CD14-positive monocyte (primary cell): ENCODE data around the gene ENOSF1. TPM values are rescaled to one million over a fixed set of nuclear protein-coding genes. Genes with fewer than 3 reads are reported as not detected.

Experiments used
- DNase-seq, 3 donors: peaks; one replicate each; pipeline ENCODE4 v3.0.0-alpha.2; 2011 to 2022
- H2AFZ ChIP-seq: 2 replicates; pipeline ENCODE4 v1.6.0; 2012; ENCODE audit warnings: mild to moderate bottlenecking, low read depth, low read length, inconsistent platforms; ENCODE audit not compliant: insufficient read depth, poor library complexity, severe bottlenecking
- H3K27ac ChIP-seq, 2 donors: 1 replicate in 1 of 2; 2 replicates in 1 of 2; pipeline ENCODE4 v1.5.1; 2012 to 2013; ENCODE audit warnings: low read length in 2 of 2, control low read depth in 1 of 2, inconsistent platforms in 1 of 2, low read depth in 1 of 2, mild to moderate bottlenecking in 1 of 2
- H3K27me3 ChIP-seq, 2 donors: one replicate each; pipeline versions ENCODE4 v1.6.0 to v1.6.1; 2011 to 2013; ENCODE audit warnings: low read length in 2 of 2; ENCODE audit not compliant: control insufficient read depth in 2 of 2, insufficient read depth in 2 of 2
- H3K36me3 ChIP-seq, 2 donors: replicated peaks in 1 of 2; 1 replicate in 1 of 2; 2 replicates in 1 of 2; pipeline versions ENCODE4 v1.5.1 to v1.6.1; 2012 to 2013; ENCODE audit warnings: low read length in 2 of 2, control low read depth in 1 of 2, inconsistent platforms in 1 of 2, mild to moderate bottlenecking in 1 of 2; ENCODE audit not compliant: insufficient read depth in 2 of 2, control insufficient read depth in 1 of 2
- H3K4me1 ChIP-seq, 2 donors: 1 replicate in 1 of 2; 2 replicates in 1 of 2; pipeline versions ENCODE4 v1.5.1 to v1.6.1; 2012 to 2013; ENCODE audit warnings: low read length in 2 of 2, control low read depth in 1 of 2, inconsistent platforms in 1 of 2, mild to moderate bottlenecking in 1 of 2, moderate library complexity in 1 of 2; ENCODE audit not compliant: insufficient read depth in 2 of 2, control insufficient read depth in 1 of 2
- H3K4me2 ChIP-seq: replicated peaks from 2 replicates; pipeline ENCODE3; 2012; ENCODE audit warnings: low read length, moderate library complexity, mild to moderate bottlenecking; ENCODE audit not compliant: poor library complexity, severe bottlenecking; ENCODE audit errors: extremely low read depth
- H3K4me3 ChIP-seq, 3 experiments: fragments of 200-600 bp in 1 of 3; sonication (generic) in 1 of 3; replicated peaks in 1 of 3; 1 replicate in 2 of 3; 2 replicates in 1 of 3; pipeline ENCODE4 v1.5.1; 2011 to 2013; ENCODE audit warnings: low read length in 3 of 3, mild to moderate bottlenecking in 3 of 3, control low read depth in 2 of 3, low read depth in 2 of 3, inconsistent platforms in 1 of 3, moderate library complexity in 1 of 3
- H3K79me2 ChIP-seq: 2 replicates; pipeline ENCODE4 v1.6.0; 2012; ENCODE audit warnings: mild to moderate bottlenecking, control low read depth, inconsistent platforms, low read length, moderate library complexity; ENCODE audit not compliant: insufficient read depth
- H3K9ac ChIP-seq: 2 replicates; pipeline ENCODE4 v1.6.0; 2017; ENCODE audit warnings: low read length, mild to moderate bottlenecking; ENCODE audit not compliant: insufficient read depth, poor library complexity, severe bottlenecking
- H3K9me3 ChIP-seq, 2 donors: replicated peaks in 1 of 2; 1 replicate in 1 of 2; 2 replicates in 1 of 2; pipeline versions ENCODE4 v1.5.1 to v1.6.1; 2012 to 2013; ENCODE audit warnings: low read length in 2 of 2, control low read depth in 1 of 2; ENCODE audit not compliant: control insufficient read depth in 1 of 2, insufficient read depth in 1 of 2
- H4K20me1 ChIP-seq: 2 replicates; pipeline ENCODE4 v1.6.0; 2012; ENCODE audit warnings: mild to moderate bottlenecking, low read length, control low read depth, moderate library complexity; ENCODE audit not compliant: insufficient read depth
- H3K27ac Mint-ChIP-seq, 7 donors: one replicate each; pipeline ENCODE4 v1.8.0; 2020; ENCODE audit warnings: mild to moderate bottlenecking in 7 of 7, mixed read lengths in 7 of 7, moderate library complexity in 6 of 7, inconsistent platforms in 2 of 7
- H3K27me3 Mint-ChIP-seq, 3 donors: one replicate each; pipeline ENCODE4 v1.8.0; 2021 to 2022; ENCODE audit warnings: low read depth in 3 of 3, mild to moderate bottlenecking in 3 of 3, mixed read lengths in 3 of 3, moderate library complexity in 3 of 3, inconsistent platforms in 1 of 3
- H3K36me3 Mint-ChIP-seq, 2 donors: one replicate each; pipeline ENCODE4 v1.8.0; 2020; ENCODE audit warnings: mixed read lengths in 2 of 2, inconsistent platforms in 1 of 2, mild to moderate bottlenecking in 1 of 2
- H3K4me1 Mint-ChIP-seq: one replicate; pipeline ENCODE4 v1.8.0; 2020; ENCODE audit warnings: mild to moderate bottlenecking, mixed read lengths
- H3K4me3 Mint-ChIP-seq, 2 donors: one replicate each; pipeline ENCODE4 v1.8.0; 2020; ENCODE audit warnings: mild to moderate bottlenecking in 2 of 2, mixed read lengths in 2 of 2, moderate library complexity in 1 of 2
- H3K9me3 Mint-ChIP-seq, 7 donors: one replicate each; pipeline ENCODE4 v1.8.0; 2020 to 2022; ENCODE audit warnings: mixed read lengths in 7 of 7, mild to moderate bottlenecking in 6 of 7, moderate library complexity in 6 of 7, inconsistent platforms in 2 of 7
- WGBS: methylation state at CpG from one replicate; pipeline ENCODE4 v1.1.5; 2013; ENCODE audit warnings: missing lambda C conversion rate; ENCODE audit not compliant: insufficient coverage; 5-methylcytosine and 5-hydroxymethylcytosine counted together
- intact Hi-C, 2 donors: fragments of 100-400 bp; cut with micrococcal nuclease; formaldehyde crosslinking; loops; one replicate each; pipeline versions ENCODE4 v1.15.0 to v1.15.1; 2023
- polyA plus RNA-seq, 3 donors: library from polyadenylated mRNA; depleted of rRNA in 1 of 3; unstranded in 2 of 3; stranded (reverse) in 1 of 3; fragments of 300-500 nt in 2 of 3; fragments of >200 nt in 1 of 3; fragmentation: Illumina TruSeq in 2 of 3; gene quantifications; 1 replicate in 2 of 3; 2 replicates in 1 of 3; pipeline ENCODE4 v1.2.3, GENCODE V29; 2012 to 2021
- TF ChIP-seq, protein P1 (sequence below): fragments of 200-600 bp; IDR thresholded peaks from one replicate; pipeline ENCODE4 v1.8.0; 2022; ENCODE audit warnings: antibody characterized with exemption, mild to moderate bottlenecking

The ENOSF1 gene
- polyA plus RNA-seq, 3 donors = 2.2 to 11.6 (median 2.3) TPM

- no peak overlapping the region for H3K4me2 ChIP-seq
- no peak overlapping the region for H3K27ac Mint-ChIP-seq
- intact Hi-C loops = no loop called here
Observed at GRCh38 chr18:717003-717402, 4.6 kb upstream of the ENOSF1 start.

DNA sequence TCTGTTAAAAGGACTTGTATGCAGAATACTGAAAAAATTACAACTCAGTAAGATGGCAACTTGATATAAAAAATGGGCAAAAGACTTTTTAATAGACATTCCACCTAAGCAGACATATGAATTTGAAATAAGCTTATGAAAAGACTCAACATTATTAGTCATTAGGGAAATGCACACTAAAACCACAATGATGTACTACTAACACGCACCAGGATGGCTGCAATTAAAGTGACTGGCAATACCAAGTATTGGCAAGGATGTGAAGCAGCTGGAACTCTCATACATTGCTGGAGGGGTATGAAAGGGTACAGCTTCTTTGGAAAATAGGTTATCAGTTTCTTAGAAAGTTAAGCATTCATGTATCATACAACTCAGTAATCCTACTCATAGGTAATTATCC lies 3.2 kb upstream of the ENOSF1 start:
- no peak overlapping the region for H3K27ac ChIP-seq
- no peak overlapping the region for H3K4me3 ChIP-seq
- no peaks in the 10 kb centered on the region for H4K20me1 ChIP-seq
- H3K79me2 ChIP-seq = peaks cover 8% of the 10 kb centered on the region
- peaks cover 0 to 3% of the 10 kb centered on the region in 2 donors for H3K36me3 Mint-ChIP-seq
- no peak overlapping the region for H3K27ac Mint-ChIP-seq
- H3K9me3 ChIP-seq = peaks cover 0 to 5% of the 10 kb centered on the region in 2 donors
- H3K4me3 Mint-ChIP-seq = peak overlapping the region in 1 of 2 donors; percentile 21
- H3K36me3 ChIP-seq = no peaks in the 10 kb centered on the region
- H2AFZ ChIP-seq = no peak overlapping the region
- peaks cover 7% of the 10 kb centered on the region for H3K4me1 Mint-ChIP-seq
- intact Hi-C loops = no loop called here
- no peak overlapping the region for H3K4me2 ChIP-seq
- no peak overlapping the region for H3K9ac ChIP-seq
- H3K4me1 ChIP-seq = peaks cover 6 to 13% of the 10 kb centered on the region in 2 donors
- peak; percentile 7 to 59 (median 25) for DNase-seq
- peaks cover 7 to 31% of the 10 kb centered on the region in 2 donors for H3K27me3 ChIP-seq
- TF ChIP-seq, protein P1, sequence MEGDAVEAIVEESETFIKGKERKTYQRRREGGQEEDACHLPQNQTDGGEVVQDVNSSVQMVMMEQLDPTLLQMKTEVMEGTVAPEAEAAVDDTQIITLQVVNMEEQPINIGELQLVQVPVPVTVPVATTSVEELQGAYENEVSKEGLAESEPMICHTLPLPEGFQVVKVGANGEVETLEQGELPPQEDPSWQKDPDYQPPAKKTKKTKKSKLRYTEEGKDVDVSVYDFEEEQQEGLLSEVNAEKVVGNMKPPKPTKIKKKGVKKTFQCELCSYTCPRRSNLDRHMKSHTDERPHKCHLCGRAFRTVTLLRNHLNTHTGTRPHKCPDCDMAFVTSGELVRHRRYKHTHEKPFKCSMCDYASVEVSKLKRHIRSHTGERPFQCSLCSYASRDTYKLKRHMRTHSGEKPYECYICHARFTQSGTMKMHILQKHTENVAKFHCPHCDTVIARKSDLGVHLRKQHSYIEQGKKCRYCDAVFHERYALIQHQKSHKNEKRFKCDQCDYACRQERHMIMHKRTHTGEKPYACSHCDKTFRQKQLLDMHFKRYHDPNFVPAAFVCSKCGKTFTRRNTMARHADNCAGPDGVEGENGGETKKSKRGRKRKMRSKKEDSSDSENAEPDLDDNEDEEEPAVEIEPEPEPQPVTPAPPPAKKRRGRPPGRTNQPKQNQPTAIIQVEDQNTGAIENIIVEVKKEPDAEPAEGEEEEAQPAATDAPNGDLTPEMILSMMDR = no peak
- peaks cover 0 to 10% (median 4%) of the 10 kb centered on the region in 7 donors for H3K9me3 Mint-ChIP-seq
- no CpG with 5 or more reads among the region's 1 CpG for WGBS
- peaks cover 25 to 49% (median 31%) of the 10 kb centered on the region in 3 donors for H3K27me3 Mint-ChIP-seq

More at GRCh38 chr18:717003-717402, 4.6 kb upstream of the ENOSF1 start:
- H3K27me3 ChIP-seq = peaks cover 7 to 31% of the 10 kb centered on the region in 2 donors
- H3K79me2 ChIP-seq = no peaks in the 10 kb centered on the region
- peaks cover 0 to 4% of the 10 kb centered on the region in 2 donors for H3K4me1 ChIP-seq
- no peak for DNase-seq
- WGBS = 83% methylated on average over 2 of the region's 4 CpGs
- peaks cover 0 to 5% of the 10 kb centered on the region in 2 donors for H3K9me3 ChIP-seq
- Mint-ChIP-seq H3K27me3 (peaks cover 21 to 41% (median 28%) of the 10 kb centered on the region in 3 donors), H3K9me3 (peaks cover 0 to 10% (median 4%) of the 10 kb centered on the region in 7 donors), H3K4me1 (no peaks in the 10 kb centered on the region), H3K4me3 (no peak overlapping the region), H3K36me3 (no peaks in the 10 kb centered on the region)
- no peaks in the 10 kb centered on the region for H4K20me1 ChIP-seq
- H3K9ac ChIP-seq = no peak overlapping the region
- no peak overlapping the region for H3K4me3 ChIP-seq
- no peaks in the 10 kb centered on the region for H3K36me3 ChIP-seq
- H2AFZ ChIP-seq = no peak overlapping the region
- H3K27ac ChIP-seq = no peak overlapping the region
- TF ChIP-seq, protein P1 = no peak
